HG03139 (cell line): Measurements from ENCODE around the gene SLC19A1.

Experiments
- ATAC-seq: cut with Tn5 transposase; IDR thresholded peaks from one replicate; pipeline ENCODE4 v1.9.1; 2021; ENCODE audit not compliant: unreplicated experiment

Gene SLC19A1

DNA sequence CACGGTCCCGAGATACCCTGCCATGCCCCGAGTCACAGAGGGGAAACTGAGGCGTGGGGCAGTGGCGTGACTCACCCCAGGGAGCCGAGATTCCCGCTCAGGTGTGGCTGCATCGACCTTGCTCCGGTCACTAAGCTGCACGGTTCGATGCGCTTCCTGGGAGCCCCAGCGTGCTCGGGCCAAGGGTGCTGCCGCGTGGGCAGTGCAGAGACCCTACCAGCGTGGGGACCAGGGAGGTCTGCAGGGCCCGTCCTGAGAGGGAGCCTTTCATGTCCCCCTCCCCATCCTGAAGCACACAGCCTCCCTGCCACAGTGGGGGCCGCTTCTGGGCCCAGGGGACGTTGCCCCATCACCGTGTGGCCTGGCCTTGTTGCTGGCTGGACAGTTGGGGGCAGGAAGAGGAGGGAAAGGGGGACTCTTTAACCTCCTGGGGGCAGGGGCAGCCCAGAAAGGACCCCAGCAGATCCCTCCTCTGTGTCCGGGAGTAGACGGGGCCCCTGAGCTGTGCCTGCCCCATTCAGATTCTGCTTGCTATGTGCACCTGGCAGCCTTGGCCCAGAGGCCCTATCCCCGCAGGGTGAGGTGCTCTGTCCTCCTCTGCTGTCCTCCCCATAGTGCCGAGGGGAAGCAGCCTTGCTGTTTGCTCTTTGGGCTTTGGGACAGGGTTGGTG is 84.9 kb downstream of the SLC19A1 start:
- no peak for ATAC-seq

DNA sequence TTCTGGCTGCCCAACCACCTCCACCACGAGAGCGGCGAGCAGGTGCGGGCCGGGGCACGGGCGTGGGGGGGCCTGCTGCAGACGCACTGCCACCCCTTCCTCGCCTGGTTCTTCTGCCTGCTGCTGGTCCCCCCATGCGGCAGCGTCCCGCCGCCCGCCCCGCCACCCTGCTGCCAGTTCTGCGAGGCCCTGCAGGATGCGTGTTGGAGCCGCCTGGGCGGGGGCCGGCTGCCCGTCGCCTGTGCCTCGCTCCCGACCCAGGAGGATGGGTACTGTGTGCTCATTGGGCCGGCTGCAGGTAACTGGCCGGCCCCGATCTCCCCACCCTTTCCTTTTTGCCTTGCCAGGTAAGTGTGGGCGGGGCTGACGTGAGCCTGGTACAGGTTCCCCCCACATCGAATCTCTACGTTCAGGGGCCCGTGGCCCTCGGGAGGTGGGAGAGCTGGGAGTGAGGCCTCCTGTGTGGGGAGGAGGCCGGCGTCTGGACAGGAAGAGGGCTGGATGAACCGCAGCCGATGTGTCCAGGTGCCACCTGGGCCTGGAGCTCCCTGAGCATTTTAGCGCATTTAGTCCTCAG is 85.6 kb downstream of the SLC19A1 start:
- ATAC-seq: no peak

DNA sequence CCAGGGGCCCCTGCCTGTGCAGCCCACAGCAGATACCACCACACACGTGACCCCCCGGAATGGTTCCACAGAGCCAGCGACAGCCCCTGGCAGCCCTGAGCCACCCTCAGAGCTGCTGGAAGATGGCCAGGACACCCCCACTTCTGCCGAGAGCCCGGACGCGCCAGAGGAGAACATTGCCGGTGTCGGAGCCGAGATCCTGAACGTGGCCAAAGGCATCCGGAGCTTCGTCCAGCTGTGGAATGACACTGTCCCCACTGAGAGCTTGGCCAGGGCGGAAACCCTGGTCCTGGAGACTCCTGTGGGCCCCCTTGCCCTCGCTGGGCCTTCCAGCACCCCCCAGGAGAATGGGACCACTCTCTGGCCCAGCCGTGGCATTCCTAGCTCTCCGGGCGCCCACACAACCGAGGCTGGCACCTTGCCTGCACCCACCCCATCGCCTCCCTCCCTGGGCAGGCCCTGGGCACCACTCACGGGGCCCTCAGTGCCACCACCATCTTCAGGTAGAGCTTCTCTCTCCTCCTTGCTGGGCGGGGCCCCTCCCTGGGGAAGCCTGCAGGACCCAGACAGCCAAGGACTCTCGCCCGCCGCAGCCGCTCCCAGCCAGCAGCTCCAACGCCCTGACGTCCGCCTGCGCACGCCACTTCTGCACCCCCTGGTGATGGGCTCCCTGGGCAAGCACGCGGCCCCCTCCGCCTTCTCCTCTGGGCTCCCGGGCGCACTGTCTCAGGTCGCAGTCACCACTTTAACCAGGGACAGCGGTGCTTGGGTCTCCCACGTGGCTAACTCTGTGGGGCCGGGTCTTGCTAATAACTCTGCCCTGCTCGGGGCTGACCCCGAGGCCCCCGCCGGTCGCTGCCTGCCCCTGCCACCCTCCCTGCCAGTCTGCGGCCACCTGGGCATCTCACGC is 86.3 kb downstream of the SLC19A1 start:
- ATAC-seq: no peak

DNA sequence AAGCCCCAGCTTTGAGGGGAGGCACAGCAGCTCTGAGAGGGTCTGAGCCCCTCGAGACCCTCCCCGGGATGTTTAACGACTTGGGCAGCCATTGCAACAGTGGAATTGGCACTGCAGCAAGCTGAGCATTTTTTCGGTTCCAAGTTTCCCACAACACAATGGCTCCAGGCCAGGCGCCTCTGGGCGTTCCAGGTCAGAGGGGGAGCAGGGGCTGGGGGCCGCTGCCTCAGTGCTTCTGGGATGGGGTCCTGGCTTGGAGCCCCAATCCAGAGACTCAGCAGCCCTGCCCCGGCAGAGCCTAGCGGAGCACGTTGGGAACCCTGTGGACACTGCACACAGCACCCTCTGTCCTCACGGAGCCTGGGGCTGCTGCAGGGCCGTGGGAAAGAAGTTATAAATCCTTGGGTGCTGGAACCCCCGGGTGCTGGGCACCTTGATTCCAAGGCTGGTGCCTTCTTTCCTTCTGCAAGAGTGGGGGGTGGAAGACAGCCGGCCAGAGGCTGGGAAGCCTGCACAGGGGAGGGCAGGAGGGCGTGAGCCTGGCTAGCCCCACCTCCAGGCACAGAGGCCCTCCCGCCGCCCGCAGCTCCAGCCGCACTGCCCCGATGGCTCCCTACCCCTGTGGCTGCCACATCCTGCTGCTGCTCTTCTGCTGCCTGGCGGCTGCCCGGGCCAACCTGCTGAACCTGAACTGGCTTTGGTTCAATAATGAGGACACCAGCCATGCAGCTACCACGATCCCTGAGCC is 87.1 kb downstream of the SLC19A1 start:
- no peak for ATAC-seq

DNA sequence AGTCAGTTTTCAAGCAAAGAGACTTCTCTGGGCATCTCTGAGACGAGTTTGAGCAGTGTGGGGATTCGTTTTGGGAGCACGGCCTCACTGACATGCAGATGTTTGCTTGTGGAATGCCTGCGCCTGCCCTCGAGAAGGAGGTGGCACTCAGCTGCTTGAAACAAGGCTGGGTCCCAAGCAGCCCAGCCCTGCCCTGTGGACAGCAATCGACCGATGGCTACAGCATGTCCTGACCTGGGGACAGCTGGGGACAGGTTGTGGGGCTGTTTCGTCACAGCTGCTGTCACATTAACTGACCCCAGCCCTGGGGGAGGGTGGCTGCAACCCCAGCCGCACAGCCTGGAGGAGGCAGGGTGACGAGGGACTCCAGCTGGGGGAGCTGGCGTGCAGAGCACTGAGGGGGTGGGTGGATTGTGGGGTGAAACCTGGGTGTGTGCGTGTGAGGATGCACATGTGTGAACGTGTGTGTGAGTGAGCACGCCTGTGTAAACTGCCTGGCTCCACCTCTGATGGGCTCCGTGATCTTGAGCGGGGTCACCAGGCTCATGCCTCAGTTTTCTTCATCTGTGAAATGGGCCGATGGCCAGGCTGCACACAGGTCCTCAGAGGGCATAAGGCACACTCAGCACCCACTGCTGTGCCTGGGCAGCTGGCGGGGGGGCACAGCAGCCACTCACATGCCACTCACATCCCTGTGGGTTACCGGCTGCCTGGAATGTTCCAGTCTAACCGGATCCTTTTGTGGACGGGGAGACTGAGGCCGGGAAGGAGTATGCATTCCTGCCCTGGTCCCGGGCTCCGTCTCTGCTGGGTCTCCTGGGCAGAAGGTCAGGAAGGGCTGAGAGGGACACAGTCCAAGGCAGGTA is 87.9 kb downstream of the SLC19A1 start:
- no peak for ATAC-seq

DNA sequence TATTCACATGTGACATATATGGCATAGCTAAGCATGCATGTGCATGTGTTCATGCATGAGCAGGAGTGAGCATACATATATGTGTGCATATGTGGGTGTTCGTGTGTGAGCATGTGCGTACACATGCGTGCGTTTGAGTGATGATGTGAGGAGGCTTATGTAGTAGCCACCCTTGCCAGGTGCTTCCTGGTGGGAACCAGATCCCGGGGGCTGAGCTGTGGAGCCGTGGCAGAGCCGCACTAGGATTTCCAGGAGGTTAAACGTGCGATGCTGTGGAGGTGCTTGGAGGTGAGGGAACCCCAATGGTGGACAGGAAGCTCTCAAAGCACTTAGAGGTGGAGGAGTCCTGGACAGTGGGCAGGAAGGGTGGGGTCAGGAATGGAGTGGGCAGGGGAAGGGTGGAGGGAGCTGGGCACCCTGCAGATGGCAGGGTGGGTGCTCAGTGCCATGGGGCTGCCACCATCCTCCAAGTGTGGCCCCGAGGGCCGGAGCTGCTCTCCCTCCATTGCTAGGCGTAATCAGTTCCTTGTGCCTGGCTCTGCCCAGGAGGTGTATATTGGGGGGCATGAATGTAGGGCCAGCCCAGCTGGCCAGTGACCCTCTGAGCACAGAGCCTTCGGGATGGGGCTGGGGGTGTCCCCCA is 88.8 kb downstream of the SLC19A1 start:
- no peak for ATAC-seq

DNA sequence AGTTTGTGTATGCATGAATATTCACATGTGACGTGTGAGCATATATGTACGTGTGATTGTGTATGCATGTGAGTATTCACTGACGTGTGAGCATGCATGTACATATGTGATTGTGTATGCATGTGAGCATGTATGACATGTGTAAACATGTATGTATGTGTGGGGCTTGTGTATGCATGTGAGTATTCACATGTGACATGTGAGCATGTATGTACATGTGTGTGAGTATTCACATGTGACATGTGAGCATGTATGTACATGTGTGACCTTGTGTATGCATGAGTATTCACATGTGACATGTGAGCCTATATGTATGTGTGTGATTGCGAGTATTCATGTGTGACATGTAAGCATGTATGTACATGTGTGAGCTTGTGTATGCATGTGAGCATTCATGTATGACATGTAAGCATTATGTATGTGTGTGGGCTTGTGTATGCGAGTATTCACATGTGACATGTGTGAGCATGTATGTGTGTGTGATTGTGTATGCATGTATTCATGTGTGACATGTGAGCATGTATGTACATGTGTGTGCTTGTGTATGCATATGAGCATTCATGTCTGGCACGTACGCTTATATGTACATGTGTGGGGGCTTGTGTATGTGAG is 89.4 kb downstream of the SLC19A1 start:
- no peak for ATAC-seq

DNA sequence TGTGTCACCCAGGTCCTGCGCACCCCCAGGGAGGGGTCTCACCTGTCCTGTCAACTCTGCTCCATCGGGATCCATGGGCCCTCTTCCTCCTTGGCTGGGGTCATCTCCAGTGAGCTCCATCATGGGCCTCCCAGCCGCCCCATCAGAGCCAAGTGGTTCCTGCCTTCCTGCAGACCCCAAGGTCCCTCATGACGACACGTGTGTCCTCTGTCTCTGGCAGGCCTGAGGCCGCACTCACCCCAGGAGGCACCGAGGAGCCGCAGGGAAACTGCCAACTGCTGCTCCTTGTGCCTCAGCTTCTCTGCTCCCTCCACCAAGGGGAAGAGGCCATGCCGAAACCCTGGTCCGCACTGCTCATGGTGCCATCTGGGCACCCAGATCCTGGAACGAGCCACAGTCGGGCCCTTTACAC is 90.5 kb downstream of the SLC19A1 start:
- ATAC-seq: no peak

DNA sequence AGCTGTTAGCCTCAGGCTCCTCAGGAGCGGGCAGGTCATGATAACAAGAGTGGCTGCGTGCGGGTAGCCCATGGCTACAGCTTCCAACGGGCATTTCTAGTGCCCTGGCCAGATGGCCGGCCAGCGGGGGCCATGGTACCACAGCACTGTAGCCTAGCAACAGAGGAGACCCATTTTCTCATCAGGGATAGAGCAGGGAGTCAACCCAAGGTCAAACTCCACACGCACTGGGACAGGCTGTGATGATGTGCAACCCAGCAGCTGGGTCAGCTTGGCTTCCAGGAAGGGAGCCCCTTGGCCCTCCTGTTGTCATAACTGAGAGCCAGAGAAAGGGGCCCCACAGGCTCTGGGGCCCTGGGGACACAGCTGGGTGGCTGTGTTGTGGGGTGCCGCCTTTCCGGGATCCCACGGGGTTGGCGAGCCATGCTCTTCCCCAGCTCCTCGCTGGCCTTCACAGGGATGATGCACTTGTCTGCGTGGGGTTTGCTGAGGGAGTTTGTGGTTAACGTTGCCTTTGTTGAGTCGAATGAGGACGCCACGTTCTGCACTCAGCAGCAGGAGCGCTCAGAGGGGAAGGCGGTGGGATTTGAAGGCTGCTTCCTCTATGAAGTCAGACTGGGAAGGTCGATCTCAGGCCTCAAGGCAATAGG is 91.0 kb downstream of the SLC19A1 start:
- ATAC-seq: no peak

DNA sequence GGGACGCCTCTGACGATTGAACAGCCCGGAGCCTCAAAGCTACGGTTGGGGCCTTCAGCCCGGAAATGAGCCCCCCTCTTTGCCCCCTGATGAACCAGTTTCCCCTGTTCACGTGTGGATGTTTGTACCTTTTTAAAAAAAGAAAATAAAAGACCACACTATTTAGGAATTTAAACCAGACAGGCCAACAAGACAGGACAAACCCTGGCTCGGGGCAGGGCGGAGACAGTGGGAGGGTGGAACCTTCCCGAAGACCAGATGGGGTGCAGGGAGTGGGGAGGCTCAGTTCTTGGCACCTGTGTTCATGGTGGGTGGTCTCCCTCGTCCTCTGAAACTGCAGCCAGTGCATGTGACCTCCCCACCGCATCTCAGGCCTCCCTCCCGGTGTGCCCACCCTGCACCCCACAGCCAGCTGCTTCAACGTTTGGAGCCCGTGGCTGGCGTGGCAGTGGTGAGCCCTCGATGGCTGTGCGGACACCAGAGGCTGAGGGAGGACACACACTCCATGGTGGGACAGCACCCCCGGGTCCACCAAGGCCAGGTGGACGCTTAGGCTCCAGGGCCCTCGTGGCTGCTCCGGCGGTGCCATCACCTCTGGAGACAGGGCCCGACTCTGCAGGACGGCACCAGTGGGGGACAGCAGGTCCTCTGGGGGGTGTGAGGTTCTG is 91.7 kb downstream of the SLC19A1 start:
- no peak for ATAC-seq

DNA sequence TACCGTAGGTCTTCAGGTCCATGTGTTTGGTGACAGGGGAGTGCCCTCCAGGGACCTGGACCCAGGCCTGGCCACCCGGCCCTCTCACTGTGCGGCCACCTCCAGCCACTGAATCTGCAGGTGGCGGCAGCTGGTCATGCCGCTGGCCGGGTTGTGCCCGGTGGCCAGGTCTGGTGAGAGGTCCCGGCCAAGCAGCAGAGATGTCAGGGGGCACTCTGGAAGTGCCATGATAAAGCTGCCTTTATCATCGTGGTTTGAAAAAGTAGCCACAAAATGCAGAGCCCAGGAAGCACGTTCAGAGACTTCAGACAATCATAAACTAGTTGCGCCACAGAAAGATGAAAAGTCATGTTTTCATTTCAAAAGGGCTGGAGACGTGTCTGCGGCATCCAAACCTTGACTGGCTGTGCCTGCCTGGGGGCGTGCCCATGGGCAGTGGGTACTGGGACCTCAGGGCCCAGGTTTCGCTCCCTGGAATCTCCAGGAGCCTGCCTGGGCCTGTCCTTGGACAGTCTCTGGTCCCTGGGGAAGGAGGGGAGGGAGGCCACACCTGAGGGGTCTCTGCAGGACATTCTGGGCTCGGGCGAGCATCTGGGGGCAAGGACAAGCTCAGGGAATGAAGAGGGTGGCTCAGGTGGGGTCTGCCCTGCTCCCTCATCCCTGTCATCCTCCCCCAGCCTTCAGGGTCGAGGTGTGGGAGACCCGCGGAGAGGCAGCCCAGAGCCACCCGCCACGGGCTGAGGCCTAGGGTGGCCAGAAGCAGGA is 92.4 kb downstream of the SLC19A1 start:
- ATAC-seq: no peak

DNA sequence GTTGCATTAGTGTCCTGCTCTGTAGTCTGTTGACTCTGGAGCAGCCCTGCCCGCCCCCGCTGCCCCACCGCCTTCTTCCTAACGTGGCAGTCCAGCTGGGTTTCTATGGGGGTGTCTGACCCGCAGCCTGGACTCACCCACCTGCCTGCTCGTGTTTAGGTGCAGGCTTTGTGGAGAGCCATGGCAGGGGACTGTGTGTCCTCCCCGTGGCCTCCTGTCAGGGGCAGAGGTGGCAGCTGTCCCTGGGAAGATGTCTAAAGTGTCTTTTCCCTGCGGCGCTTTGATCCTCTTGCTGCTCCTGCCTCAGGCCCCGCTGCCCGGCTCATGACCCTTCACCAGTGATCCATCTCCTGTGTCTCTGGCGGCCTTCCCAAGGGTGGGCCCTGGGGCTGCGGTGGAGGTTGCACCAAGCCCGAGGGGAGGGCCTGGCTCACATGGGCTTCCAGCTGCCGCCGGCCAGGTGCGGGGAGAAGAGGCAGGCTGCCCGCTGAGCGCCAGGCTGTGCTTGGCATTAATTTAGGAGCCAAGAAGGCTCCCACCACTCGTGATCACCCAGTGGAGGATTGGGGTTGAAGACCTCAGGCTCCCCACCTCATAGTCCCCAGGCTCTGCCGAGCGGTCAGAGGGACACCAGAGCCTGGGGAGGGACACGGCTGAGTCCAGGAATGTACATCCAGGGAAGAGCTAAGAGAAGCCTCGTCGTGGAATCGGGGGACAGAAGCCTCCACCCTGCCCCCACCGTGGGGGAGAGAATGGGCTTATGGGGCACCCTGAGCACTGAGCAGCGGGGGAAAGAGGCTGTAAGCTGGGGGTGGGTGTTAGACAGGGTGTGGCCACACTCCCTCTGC is 93.2 kb downstream of the SLC19A1 start:
- ATAC-seq: no peak

DNA sequence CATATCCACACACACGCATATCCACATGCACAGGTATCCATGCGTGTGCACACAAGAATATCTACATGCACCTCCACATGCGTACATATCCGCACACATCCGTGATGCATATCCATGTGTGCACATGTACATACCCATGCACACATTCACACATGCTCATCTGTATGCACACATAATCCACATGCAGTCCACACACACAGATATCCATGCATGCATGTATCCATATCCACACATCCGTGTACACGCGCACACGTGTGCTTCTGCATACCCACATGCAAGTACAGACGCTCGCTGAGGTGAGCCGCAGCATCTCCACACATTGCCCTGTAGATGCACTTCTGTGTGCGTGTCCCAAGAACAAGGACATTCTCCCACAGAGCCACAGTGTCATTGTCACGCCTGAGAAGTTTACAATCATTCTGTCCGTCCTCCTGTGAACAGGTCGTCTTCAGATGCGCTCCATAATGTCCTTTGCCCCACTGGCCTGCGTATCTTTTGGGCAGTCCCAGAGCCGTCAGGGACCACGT is 93.9 kb downstream of the SLC19A1 start:
- ATAC-seq: no peak
